NCI-H2081 treated with DMSO at 0.1 percent for 48 hours (cell line): Measurements from ENCODE around the gene KCTD6.

Experiments
- DNase-seq: peaks from one replicate; lab custom pipeline; 2025; lab: John Stamatoyannopoulos, UW

The KCTD6 gene

GRCh38 chr3:58491506-58492402 is at the start of gene KCTD6:
Gene KCTD6 (plus strand): TSS chr3:58492096. CDS start chr3:58498756, 6,660 bp downstream.
- DNase-seq, result peak; percentile 31

- no peak for DNase-seq
These were observed 39.7 kb upstream of the KCTD6 start for GRCh38 chr3:58452176-58452575.

GRCh38 chr3:58459160-58459559 is 32.7 kb upstream of the KCTD6 start:
- no peak for DNase-seq

- DNase-seq, result no peak
These were observed 29.1 kb upstream of the KCTD6 start for GRCh38 chr3:58462829-58463180.

GRCh38 chr3:58463181-58463941 is 28.5 kb upstream of the KCTD6 start:
- DNase-seq, result peak; percentile 8

- no peak for DNase-seq
These were observed 28.0 kb upstream of the KCTD6 start for GRCh38 chr3:58463942-58464271.

- no peak for DNase-seq
These were observed 27.0 kb upstream of the KCTD6 start for GRCh38 chr3:58464866-58465265.

- no peak for DNase-seq
These were observed 24.9 kb upstream of the KCTD6 start for GRCh38 chr3:58466899-58467563.

- no peak for DNase-seq
These were observed 22.8 kb upstream of the KCTD6 start for GRCh38 chr3:58469096-58469495.

GRCh38 chr3:58470363-58471024 is 21.4 kb upstream of the KCTD6 start:
- DNase-seq, result no peak

- DNase-seq, result peak; percentile 71
These were observed 20.6 kb upstream of the KCTD6 start for GRCh38 chr3:58471025-58471887.

GRCh38 chr3:58473275-58473674 is 18.6 kb upstream of the KCTD6 start:
- no peak for DNase-seq

- DNase-seq, result no peak
These were observed 17.5 kb upstream of the KCTD6 start for GRCh38 chr3:58474348-58474911.

GRCh38 chr3:58474967-58475578 is 16.8 kb upstream of the KCTD6 start:
- DNase-seq, result no peak

GRCh38 chr3:58478781-58479180 is 13.1 kb upstream of the KCTD6 start:
- no peak for DNase-seq

- no peak for DNase-seq
These were observed 11.6 kb upstream of the KCTD6 start for GRCh38 chr3:58480309-58480708.

- no peak for DNase-seq
These were observed 8.8 kb upstream of the KCTD6 start for GRCh38 chr3:58482917-58483636.

GRCh38 chr3:58484045-58484721 is 7.7 kb upstream of the KCTD6 start:
- DNase-seq, result no peak

GRCh38 chr3:58484722-58485069 is 7.2 kb upstream of the KCTD6 start:
- DNase-seq, result no peak
